ENCODE results near the gene TMEM14A. TPM values are rescaled to one million over a fixed set of nuclear protein-coding genes. Genes with fewer than 3 reads are reported as not detected.

The TMEM14A gene
- total and polyA plus RNA-seq, 2 of the 8 experiments (the other 6 are each of a cell fraction or from before 2014, with no cell fraction given) = 11.1 to 11.2 TPM

DNA sequence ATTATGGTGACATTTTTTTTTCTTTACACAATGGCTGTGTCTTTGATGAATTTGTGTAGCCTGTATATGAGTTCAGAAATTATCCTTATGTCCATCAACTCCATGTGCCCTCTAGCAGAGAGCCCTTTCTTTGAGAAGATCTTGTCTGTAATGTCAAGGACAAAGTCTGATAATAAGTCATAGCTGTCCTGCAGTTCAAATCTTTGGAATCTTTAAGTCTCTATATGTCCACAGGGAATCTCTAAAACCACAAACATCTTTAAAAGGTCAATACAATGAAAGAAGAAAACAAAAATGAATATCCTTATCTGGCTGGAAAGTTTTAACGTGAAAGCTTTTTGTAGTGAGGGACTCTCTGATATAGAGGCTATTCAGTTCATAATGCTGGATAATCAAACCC lies 16.9 kb upstream of the TMEM14A start:
- H2BK15ac ChIP-seq (ENCODE audit: low read length) = no peak overlapping the region
- 89% methylated on average over 1 of the region's 1 CpG; no CpG with 5 or more reads in 1 of the 2 experiments for WGBS, 2 experiments (ENCODE audit: extremely low coverage in 1 of 2, insufficient coverage in 1 of 2, insufficient read length in 1 of 2, insufficient replicate concordance in 2 of 2, low coverage in 1 of 2, low lambda C conversion rate in 2 of 2, missing lambda C conversion rate in 1 of 2)
- no peak overlapping the region for H2BK120ac ChIP-seq (replicated peaks; ENCODE audit: low read depth, low read length)
- no peaks in the 10 kb centered on the region for H3K79me1 ChIP-seq (ENCODE audit: low read depth, low read length)
- POLR2A ChIA-PET (ENCODE audit: partially characterized antibody) = no interaction called here
- DNase-seq (ENCODE audit: low read depth in 1 of 2, low spot score in 2 of 2) (no peak), FAIRE-seq (no peak)
- peaks cover 0 to 3% (median 0%) of the 10 kb centered on the region in 4 experiments; a peak in 1 of 7 replicates for H3K4me1 ChIP-seq (replicated peaks in 1 of 4; ENCODE audit: control insufficient read depth in 3 of 4, insufficient read depth in 4 of 4, low read length in 3 of 4)
- H4K91ac ChIP-seq (replicated peaks; ENCODE audit: insufficient read length, low read length) = no peak overlapping the region
- no peaks in the 10 kb centered on the region for H3K79me2 ChIP-seq (ENCODE audit: control insufficient read depth in 1 of 2, insufficient read depth in 2 of 2, low read length in 2 of 2)
- H2AK5ac ChIP-seq (ENCODE audit: low read depth, low read length) = no peak overlapping the region
- no peak overlapping the region for H3K56ac ChIP-seq (replicated peaks; ENCODE audit: insufficient read length, low read depth, low read length)
- no peak overlapping the region for H3K9ac ChIP-seq (replicated peaks in 1 of 4; ENCODE audit: extremely low read depth in 1 of 4, low read depth in 3 of 4, low read length in 3 of 4)
- H3K23me2 ChIP-seq (ENCODE audit: low read depth, low read length) = no peaks in the 10 kb centered on the region
- no peak overlapping the region for H3K4me3 ChIP-seq (ENCODE audit: extremely low read depth in 1 of 4, insufficient read depth in 2 of 4, low read depth in 3 of 4, low read length in 4 of 4)
- no peak overlapping the region for H2BK20ac ChIP-seq (ENCODE audit: low read length)
- CTCF ChIA-PET (ENCODE audit: partially characterized antibody) = interaction anchor here (4.5 to 6.0 kb wide), 4 partner anchors 7 to 237 kb away, joined by 36 to 80 read pairs (median 42); no protein-coding TSS in a partner anchor
- H2BK12ac ChIP-seq (ENCODE audit: low read depth, low read length) = no peak overlapping the region
- no peak overlapping the region for H3K4me2 ChIP-seq (ENCODE audit: insufficient read depth in 1 of 2, low read depth in 2 of 2, low read length in 2 of 2)
- TF ChIP-seq KDM5A (IDR thresholded peaks at IDR 0.05; ENCODE audit: low read length) = no peak
- no peak for TF ChIP-seq RBBP5 (IDR thresholded peaks at IDR 0.05; ENCODE audit: borderline replicate concordance, low read depth, low read length)
- no peak for TF ChIP-seq SIRT6 (IDR thresholded peaks at IDR 0.05; ENCODE audit: low read length)
- no peak for TF ChIP-seq TCF12 (IDR thresholded peaks at IDR 0.05; ENCODE audit: low read depth, low read length)
- TF ChIP-seq TBP (IDR thresholded peaks at IDR 0.05; ENCODE audit: low read depth, low read length) = no peak
- no peak for TF ChIP-seq CHD1 (IDR thresholded peaks at IDR 0.05; ENCODE audit: low read depth, low read length)
- TF ChIP-seq TAF1 (IDR thresholded peaks at IDR 0.05; ENCODE audit: low read depth, low read length) = no peak
- TF ChIP-seq NRF1 (IDR thresholded peaks at IDR 0.05; ENCODE audit: low read depth, low read length) = no peak
- TF ChIP-seq MAFK (IDR thresholded peaks at IDR 0.05; ENCODE audit: low read depth, low read length) = no peak
- no peak for TF ChIP-seq HDAC2 (IDR thresholded peaks at IDR 0.05; ENCODE audit: borderline replicate concordance in 1 of 2, low read depth in 2 of 2, low read length in 2 of 2)
- H4K5ac ChIP-seq (ENCODE audit: insufficient read length, low read depth, low read length) = no peak overlapping the region
- H3K14ac ChIP-seq (ENCODE audit: insufficient read length) = no peak overlapping the region
- H2BK5ac ChIP-seq (ENCODE audit: low read depth, low read length) = no peak overlapping the region
- H3K27me3 ChIP-seq (replicated peaks in 1 of 4; ENCODE audit: control insufficient read depth in 3 of 4, extremely low read depth in 1 of 4, insufficient read depth in 3 of 4, low read length in 3 of 4) = no peaks in the 10 kb centered on the region
- no peaks in the 10 kb centered on the region for H4K20me1 ChIP-seq (replicated peaks in 1 of 2; ENCODE audit: control insufficient read depth in 1 of 2, insufficient read depth in 2 of 2, low read length in 2 of 2)
- no peaks in the 10 kb centered on the region for H3K36me3 ChIP-seq (ENCODE audit: control insufficient read depth in 2 of 4, insufficient read depth in 4 of 4, low read length in 3 of 4)
- no peak overlapping the region for H3K27ac ChIP-seq (ENCODE audit: low read depth, low read length)
- H3K23ac ChIP-seq (ENCODE audit: insufficient read length) = no peak overlapping the region
- H4K8ac ChIP-seq (ENCODE audit: extremely low read depth, insufficient read depth, low read length) = no peak overlapping the region
- H2AFZ ChIP-seq (ENCODE audit: low read length) = no peak overlapping the region
- no peak overlapping the region for H3K18ac ChIP-seq (ENCODE audit: extremely low read depth, low read length)
- H3K4ac ChIP-seq (replicated peaks; ENCODE audit: insufficient read length, low read depth, low read length) = no peak overlapping the region
- peaks cover 0 to 12% of the 10 kb centered on the region in 2 experiments; a peak in 2 of 4 replicates for H3K9me3 ChIP-seq (ENCODE audit: insufficient read depth in 2 of 2, low read depth in 1 of 2, low read length in 1 of 2)
